ENCODE measurements around the gene MYRFL. TPM values are rescaled to one million over a fixed set of nuclear protein-coding genes. Genes with fewer than 3 reads are reported as not detected.

MYRFL gene
- total RNA-seq, 4 donors from 2014 or later = 0.27 to 3.3 (median 1.5) TPM

DNA sequence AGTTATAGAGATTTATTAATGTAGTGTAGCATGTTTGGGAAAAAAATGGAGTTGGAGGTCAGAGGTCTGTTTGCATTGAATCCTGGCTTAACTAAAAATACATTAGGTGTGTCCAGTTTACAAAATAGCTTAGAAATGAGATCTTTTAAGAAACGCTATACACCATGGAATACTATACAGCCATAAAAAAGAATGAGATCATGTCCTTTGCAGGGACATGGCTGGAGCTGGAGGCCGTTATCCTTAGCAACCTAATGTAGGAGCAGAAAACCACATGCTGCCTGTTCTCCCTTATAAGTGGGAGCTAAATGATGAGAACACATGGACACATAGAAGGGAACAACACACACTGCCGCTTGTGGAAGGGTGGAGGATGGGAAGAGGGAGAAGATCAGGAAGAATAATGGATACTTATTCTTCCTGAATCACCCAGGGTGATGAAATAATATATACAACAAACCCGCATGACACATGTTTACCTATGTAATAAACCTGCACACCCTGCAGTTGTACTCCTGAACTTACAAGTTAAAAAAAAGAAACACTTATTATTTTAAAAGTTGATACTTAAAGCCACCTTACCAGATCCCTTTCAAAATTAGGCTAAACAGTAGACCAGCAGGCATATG lies 14.0 kb upstream of the MYRFL start:
- H3K4me3 ChIP-seq (ENCODE audit: low read depth, poor library complexity, severe bottlenecking) = no peak overlapping the region
- no peak for TF ChIP-seq POLR2A (IDR thresholded peaks at IDR 0.05)
- TF ChIP-seq, protein P1, sequence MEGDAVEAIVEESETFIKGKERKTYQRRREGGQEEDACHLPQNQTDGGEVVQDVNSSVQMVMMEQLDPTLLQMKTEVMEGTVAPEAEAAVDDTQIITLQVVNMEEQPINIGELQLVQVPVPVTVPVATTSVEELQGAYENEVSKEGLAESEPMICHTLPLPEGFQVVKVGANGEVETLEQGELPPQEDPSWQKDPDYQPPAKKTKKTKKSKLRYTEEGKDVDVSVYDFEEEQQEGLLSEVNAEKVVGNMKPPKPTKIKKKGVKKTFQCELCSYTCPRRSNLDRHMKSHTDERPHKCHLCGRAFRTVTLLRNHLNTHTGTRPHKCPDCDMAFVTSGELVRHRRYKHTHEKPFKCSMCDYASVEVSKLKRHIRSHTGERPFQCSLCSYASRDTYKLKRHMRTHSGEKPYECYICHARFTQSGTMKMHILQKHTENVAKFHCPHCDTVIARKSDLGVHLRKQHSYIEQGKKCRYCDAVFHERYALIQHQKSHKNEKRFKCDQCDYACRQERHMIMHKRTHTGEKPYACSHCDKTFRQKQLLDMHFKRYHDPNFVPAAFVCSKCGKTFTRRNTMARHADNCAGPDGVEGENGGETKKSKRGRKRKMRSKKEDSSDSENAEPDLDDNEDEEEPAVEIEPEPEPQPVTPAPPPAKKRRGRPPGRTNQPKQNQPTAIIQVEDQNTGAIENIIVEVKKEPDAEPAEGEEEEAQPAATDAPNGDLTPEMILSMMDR (IDR thresholded peaks at IDR 0.05) = no peak
- no peak for DNase-seq (ENCODE audit: low spot score in 2 of 2)
- WGBS, 2 donors = 72 to 81% methylated on average over 4 of the region's 4 CpGs
- intact Hi-C loops (cut with DNase I; ENCODE audit: low total_unique reads) = no loop called here

DNA sequence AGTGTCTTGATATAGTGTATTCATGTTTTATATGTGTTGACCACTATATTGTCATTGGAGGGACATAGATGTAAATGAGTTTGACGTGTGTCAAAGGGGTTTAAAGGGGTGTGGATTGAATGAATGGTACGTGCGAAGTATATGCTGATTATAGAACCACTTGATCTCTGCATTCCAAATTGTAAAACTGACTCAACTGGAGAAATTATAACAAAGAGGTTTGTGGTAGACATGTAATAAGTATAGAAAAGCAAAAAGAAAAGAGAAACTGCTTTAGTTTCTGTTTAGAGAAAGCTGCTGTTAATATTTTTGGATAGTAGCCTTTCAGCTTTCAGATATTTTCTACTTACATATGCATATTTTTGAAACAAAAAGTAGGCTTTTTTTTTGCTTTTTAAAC lies 8.9 kb upstream of the MYRFL start:
- DNase-seq (ENCODE audit: low spot score in 2 of 2) = no peak
- intact Hi-C loops (cut with DNase I; ENCODE audit: low total_unique reads) = no loop called here
- WGBS, 2 donors = 91 to 93% methylated on average over 3 of the region's 3 CpGs
- no peak overlapping the region for H3K4me3 ChIP-seq (ENCODE audit: low read depth, poor library complexity, severe bottlenecking)
- TF ChIP-seq, protein P1 (IDR thresholded peaks at IDR 0.05) = no peak
- TF ChIP-seq POLR2A (IDR thresholded peaks at IDR 0.05) = no peak

DNA sequence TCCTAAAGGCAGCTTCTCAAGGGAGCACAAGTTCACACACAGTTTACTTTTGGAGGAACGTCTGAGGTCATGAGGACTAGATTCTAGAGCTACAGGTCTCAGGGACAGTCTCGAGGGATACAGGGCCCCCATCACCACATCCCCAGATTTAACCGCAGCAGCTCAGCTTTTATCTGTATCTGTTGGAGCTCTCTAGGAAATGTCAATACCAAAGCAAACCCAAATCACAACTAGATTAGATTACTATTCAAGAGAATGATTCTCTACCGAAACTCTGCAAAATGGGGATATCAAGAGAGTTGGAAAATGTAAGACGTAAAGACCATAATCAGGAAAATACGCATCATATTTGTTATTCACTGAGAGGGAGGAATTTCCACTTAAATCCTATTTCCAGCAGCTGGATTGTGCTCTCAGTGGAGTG lies 4.0 kb upstream of the MYRFL start:
- DNase-seq (ENCODE audit: low spot score in 2 of 2) = no peak
- no peak overlapping the region for H3K4me3 ChIP-seq (ENCODE audit: low read depth, poor library complexity, severe bottlenecking)
- intact Hi-C loops (cut with DNase I; ENCODE audit: low total_unique reads) = no loop called here
- 68 to 74% methylated on average over 6 of the region's 6 CpGs for WGBS, 2 donors
- TF ChIP-seq, protein P1 (IDR thresholded peaks at IDR 0.05) = no peak
- TF ChIP-seq POLR2A (IDR thresholded peaks at IDR 0.05) = no peak

DNA sequence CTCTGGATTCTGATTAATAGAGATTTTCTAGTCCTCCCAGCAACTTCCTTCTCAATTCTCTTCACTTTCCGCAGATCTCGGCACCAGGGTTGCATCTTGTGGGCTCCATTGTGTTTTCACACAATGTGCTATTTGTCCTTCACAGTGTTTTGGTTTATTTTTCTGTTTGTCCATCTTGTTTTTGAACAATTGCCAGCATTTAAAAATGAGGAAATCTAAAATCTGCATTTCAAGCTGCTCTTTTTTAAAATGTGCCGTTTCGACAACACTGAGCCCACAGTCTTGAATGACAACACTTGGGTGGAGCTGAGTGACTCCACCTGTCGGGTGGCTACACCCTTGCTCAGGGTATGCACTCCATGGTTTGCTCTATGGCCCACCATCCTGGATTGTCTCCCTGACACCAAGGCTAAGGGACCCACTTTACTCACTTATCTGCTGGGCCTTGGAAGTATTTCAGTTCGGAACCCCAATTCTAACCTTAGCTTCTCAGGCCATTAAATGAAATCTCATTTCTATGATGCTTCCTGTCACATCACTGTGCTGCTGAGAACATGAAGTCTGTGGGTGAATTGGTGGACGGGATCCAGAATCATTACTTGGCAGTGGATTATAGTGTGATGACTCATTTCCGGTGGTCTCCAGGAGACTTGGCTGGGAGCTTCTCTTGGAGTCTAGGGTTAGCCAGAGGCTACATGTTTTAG lies 3.4 kb upstream of the MYRFL start:
- 34 to 38% methylated on average over 8 of the region's 8 CpGs for WGBS, 2 donors
- intact Hi-C loops (cut with DNase I; ENCODE audit: low total_unique reads) = no loop called here

DNA sequence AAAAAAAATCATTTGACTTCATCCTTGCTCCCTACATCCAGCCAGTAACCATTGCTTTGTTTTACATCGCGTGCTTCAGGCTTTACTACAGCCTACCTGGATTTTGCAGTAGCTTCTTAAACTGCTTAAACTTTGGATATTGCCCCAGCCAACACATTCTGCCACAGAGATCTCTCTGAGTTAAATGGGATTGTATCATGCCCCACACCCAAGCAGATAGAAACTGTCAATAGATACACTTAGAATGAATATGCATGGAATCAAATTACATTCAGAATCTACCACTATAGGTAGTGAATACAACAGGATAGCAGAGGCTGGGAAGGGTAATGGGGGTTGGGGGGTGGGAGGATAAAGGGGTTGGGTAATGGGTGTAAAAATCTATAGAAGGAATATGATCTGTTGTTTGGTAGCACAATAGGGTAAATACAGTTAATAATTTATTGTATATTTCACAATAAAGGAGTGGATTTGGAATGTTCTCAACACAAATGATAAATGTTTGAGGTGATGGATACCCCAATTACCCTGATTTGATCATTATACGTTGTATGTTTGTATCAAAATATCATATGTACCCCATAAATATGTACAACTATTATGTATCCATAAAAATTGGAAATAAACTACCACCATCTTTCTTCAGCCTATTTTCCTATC lies 2.7 kb upstream of the MYRFL start:
- DNase-seq (ENCODE audit: low spot score in 2 of 2) = no peak
- 54 to 65% methylated on average over 3 of the region's 3 CpGs for WGBS, 2 donors

More for the DNA sequence above, 3.4 kb upstream of the MYRFL start:
- no peak overlapping the region for H3K4me3 ChIP-seq (ENCODE audit: low read depth, poor library complexity, severe bottlenecking)
- DNase-seq (ENCODE audit: low spot score in 2 of 2) = no peak
- TF ChIP-seq POLR2A (IDR thresholded peaks at IDR 0.05) = no peak
- TF ChIP-seq, protein P1 (IDR thresholded peaks at IDR 0.05) = no peak

More for the DNA sequence above, 2.7 kb upstream of the MYRFL start:
- TF ChIP-seq, protein P1 (IDR thresholded peaks at IDR 0.05) = no peak
- TF ChIP-seq POLR2A (IDR thresholded peaks at IDR 0.05) = no peak
- intact Hi-C loops (cut with DNase I; ENCODE audit: low total_unique reads) = no loop called here
- H3K4me3 ChIP-seq (ENCODE audit: low read depth, poor library complexity, severe bottlenecking) = no peak overlapping the region

Data from lower leg skin (tissue), 4 donors.